CD1c-positive myeloid dendritic cell (primary cell): ENCODE data around the gene DLX4.

ENCODE experiments used
- DNase-seq: peaks from one replicate; pipeline ENCODE4 v3.0.0-alpha.2; 2016; ENCODE audit errors: extremely low spot score

The DLX4 gene

DNA sequence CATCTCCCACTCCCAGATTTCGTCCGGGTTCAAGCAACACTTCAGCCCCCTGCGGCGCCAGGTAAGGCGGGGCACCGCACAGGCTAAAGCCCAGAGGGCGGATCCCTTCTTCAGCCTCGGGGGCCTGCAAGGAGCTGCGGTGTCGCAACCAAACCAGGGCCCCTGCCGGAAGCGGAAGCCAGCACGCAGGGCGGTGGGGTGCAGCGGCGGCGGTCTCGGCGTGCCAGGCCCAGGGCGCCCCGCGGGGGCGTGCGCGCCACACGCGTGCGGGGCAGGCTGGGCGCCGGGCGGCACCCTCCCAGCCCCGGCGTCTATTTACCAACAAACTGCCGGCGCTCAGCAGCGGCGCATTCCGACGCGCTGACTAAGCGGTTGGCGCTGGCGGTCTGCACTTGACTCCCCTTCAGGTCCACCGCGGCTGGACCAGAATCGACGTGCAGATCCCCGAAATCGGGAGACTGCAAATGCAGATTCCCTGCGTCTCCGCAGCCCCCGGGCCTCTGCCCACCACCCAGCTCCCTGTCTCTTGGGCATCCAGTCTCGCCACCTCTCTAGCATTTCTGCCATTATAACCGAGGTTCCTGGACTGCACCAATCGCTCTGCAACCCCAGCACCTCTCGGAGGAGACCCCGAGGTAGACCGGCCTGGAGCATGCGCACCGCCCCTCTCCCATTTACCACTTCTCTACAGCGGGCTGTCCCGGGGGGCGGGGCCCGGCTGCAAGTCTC, 421 bp upstream of the DLX4 start:
- peak; percentile 87 for DNase-seq

GRCh38 chr17:49969795-49970389, 902 bp downstream of the DLX4 start:
- no peak for DNase-seq

- DNase-seq: no peak
These were observed 1.5 kb downstream of the DLX4 start for GRCh38 chr17:49970498-49970897.

GRCh38 chr17:49971199-49971847, 2.3 kb downstream of the DLX4 start:
- DNase-seq: no peak

GRCh38 chr17:49971848-49972485, 3.0 kb downstream of the DLX4 start:
- DNase-seq: peak; percentile 79

- no peak for DNase-seq
These were observed 3.7 kb downstream of the DLX4 start for GRCh38 chr17:49972486-49973270.

- DNase-seq: no peak
These were observed 4.3 kb downstream of the DLX4 start for GRCh38 chr17:49973271-49973615.

GRCh38 chr17:49975531-49975930, 6.5 kb downstream of the DLX4 start:
- no peak for DNase-seq

DNA sequence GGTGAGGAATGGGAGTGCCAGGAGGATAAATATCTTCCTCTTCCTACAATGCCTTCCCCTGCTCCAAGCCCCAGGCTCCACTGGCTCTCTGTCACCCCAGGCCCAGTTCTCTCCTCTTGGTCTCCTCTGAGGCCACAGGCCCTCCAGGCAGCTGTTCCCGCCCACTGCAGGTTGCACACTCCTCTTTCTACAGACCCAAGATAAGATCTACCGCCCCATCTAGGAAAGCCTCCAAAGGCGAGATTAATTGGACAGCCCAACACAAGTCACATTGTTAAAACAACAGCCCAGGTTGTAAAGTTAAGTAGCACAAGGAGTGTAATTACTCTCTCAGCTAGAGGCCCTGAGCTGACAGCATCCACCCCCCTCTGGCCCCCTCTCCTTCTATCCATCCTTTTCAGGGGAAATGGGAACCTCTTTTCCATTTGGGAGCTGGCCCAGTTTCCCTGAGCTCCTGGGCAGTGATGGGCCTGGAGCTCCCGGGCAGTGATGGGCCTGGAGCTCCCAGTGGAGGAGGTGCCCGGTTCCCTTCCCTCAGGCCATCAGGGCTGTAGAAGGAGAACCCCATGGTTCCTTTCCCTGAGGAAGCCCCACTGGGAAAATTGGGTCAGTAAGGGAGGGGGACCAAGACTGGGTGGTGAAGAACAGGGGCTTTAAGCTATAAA, 7.3 kb downstream of the DLX4 start:
- DNase-seq: no peak

DNA sequence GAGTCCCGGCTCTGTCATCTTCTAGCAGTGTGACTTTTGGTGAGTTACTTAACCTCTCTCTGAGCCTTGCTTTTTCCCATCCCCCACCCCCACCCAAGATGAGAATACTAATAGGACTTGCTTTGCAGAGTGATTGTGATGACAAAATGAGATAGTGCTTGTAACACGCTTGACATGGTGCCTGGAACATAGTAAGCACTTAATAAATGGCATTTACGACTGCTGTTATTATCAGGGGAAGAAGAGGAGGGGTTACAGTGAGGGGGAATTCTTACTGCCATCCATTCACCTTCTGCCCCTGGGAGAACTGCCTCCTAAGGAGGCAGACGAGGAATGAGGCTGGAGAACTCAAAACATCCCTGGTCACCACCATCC, 7.8 kb downstream of the DLX4 start:
- DNase-seq: no peak

- no peak for DNase-seq
These were observed 8.7 kb downstream of the DLX4 start for GRCh38 chr17:49977463-49978389.

DNA sequence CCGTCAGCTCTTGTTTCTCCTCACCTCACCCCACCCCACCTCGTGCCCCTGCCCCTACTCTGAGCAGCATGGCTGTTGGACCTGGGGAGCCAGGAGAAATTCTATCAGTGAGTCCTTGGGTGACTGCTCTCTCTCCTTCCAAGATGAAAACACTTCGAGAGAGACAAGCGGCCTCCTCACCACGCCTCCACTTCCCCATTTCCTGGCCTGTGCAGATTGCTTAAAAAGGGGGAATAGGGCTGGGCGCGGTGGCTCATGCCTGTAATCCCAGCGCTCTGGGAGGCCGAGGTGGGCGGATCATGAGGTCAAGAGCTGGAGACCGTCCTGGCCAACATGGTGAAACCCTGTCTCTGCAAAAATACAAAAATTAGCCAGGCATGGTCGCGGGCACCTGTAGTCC, 9.5 kb downstream of the DLX4 start:
- peak; percentile 89 for DNase-seq

- DNase-seq: no peak
These were observed 10.9 kb downstream of the DLX4 start for GRCh38 chr17:49979748-49980479.

- no peak for DNase-seq
These were observed 11.8 kb downstream of the DLX4 start for GRCh38 chr17:49980703-49981197.

DNA sequence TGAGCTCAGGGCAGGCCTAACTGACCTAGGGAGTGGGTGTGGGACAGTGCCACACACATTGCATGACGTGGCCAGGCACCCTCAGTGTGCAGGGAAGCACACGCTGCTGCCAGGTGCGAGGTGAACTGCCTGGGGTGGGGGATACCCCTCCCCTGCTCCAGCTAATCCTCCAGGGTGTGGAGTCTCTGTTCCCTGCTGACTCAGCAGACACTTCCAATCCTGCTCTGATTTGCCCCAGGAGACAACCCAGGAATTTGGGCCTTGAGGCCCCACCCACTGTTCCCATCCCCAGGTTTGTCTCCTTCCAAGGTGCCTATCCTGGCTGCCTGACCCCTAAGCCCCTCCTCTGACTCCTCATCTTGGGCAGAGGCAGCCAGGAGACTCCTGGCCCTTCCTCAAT, 15.3 kb downstream of the DLX4 start:
- no peak for DNase-seq

DNA sequence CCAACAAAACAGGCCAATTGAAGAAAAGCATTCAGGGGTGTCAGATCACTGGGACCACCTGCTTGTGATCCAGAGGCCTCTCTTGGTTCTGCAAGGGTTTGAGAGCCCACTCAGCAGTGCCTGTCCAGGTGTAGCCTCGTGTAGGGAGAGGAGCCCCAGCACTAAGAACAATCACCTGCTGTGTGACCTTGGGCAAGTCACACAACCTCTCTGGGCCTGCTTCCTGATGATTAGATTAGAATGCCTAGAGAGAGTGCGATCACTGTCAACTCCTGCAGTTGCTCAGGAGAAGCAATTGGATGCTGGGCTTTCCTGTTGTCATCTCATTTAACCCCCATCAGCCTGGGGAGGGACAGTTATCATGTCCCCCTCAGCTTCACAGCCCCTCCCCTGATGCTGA, 15.8 kb downstream of the DLX4 start:
- DNase-seq: no peak

GRCh38 chr17:49985310-49985990, 16.5 kb downstream of the DLX4 start:
- DNase-seq: no peak

DNA sequence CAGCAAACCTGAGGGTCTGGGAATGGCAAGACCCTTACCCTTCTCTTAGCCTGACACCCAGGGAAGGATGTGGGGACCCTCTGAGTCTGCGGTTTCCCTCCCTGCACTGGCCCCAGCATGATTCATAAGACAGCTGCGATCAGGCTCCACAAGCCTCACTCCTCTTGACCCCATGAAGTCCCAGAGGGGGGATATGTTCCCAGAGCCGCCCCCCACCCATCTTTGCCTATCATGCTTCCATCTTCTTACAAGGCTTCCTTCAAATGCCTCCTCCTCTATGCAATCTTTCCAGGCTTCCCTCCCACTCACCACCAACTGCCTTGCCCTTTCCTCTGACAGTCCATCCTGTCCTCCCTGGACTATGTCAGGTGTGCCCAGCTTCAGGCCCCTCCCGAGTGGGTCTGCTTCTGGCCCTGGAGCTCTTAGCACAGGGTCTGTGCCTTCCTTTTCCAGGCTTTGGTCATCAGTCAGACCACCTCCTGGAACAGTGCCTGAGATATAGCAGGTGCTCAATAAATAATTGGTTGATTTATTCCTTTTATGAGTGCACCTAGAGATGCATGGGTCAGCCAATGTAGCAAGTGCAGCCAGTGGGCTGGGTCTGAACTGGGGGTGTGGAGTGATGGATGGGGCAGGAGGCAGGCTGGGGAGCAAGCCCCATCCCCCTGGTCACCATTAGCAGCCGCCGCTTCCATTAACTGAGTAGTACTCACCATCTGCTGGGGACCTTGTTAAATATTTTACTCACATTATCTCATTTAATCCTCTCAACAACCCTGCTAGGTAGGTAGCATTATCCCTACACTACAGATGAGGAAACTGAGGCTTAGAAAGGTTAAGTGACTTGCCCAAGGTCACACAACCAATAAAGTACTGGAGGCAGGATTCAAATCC, 17.7 kb downstream of the DLX4 start:
- DNase-seq: no peak
